Spinal cord (tissue), 10 donors: Measurements from ENCODE around the gene PARP15. TPM values are rescaled to one million over a fixed set of nuclear protein-coding genes. Genes with fewer than 3 reads are reported as not detected.
A peak's percentile ranks its signal among the peaks of the same experiment; 100 is the strongest.

Experiments
- DNase-seq, 6 donors: peaks; one replicate each; pipeline versions ENCODE4 v3.0.0 to v3.0.0-alpha.2; 2013 to 2015; ENCODE audit warnings: low spot score in 6 of 6, low read depth in 4 of 6
- H3K27ac ChIP-seq: one replicate; pipeline ENCODE4 v1.5.1; 2013; ENCODE audit warnings: low read depth, low read length, control low read depth
- H3K27me3 ChIP-seq: one replicate; pipeline ENCODE4 v1.6.1; 2013; ENCODE audit warnings: low read length; ENCODE audit not compliant: control insufficient read depth, insufficient read depth
- H3K36me3 ChIP-seq: one replicate; pipeline ENCODE4 v1.6.1; 2013; ENCODE audit warnings: low read length; ENCODE audit not compliant: control insufficient read depth, insufficient read depth
- H3K4me1 ChIP-seq: one replicate; pipeline ENCODE4 v1.6.1; 2013; ENCODE audit warnings: low read length; ENCODE audit not compliant: control insufficient read depth, insufficient read depth
- H3K4me3 ChIP-seq: one replicate; pipeline ENCODE4 v1.5.1; 2013; ENCODE audit warnings: low read depth, low read length, control low read depth
- H3K9me3 ChIP-seq: one replicate; pipeline ENCODE4 v1.6.1; 2013; ENCODE audit warnings: low read length; ENCODE audit not compliant: control insufficient read depth, insufficient read depth
- WGBS: methylation state at CpG from one replicate; pipeline ENCODE4 v1.1.5; 2013; ENCODE audit warnings: missing lambda C conversion rate; ENCODE audit not compliant: insufficient coverage; 5-methylcytosine and 5-hydroxymethylcytosine counted together
- polyA plus RNA-seq, 2 donors: library from polyadenylated mRNA; unstranded; fragments of 120-200 nt; gene quantifications; one replicate each; pipeline ENCODE4 v1.2.1, GENCODE V29; 2013; ENCODE audit not compliant: insufficient read length in 2 of 2
- total RNA-seq, 2 donors: library from RNA; depleted of rRNA in 1 of 2; stranded (reverse); fragments of 120-200 nt in 1 of 2; fragments of >200 nt in 1 of 2; gene quantifications; one replicate each; pipeline versions ENCODE4 v1.2.3 to v1.2.4, GENCODE V29; 2013 to 2014
- donor health status: healthy.

Gene PARP15
- total and polyA plus RNA-seq, 4 donors: 0.44 to 0.79 (median 0.52) TPM

DNA sequence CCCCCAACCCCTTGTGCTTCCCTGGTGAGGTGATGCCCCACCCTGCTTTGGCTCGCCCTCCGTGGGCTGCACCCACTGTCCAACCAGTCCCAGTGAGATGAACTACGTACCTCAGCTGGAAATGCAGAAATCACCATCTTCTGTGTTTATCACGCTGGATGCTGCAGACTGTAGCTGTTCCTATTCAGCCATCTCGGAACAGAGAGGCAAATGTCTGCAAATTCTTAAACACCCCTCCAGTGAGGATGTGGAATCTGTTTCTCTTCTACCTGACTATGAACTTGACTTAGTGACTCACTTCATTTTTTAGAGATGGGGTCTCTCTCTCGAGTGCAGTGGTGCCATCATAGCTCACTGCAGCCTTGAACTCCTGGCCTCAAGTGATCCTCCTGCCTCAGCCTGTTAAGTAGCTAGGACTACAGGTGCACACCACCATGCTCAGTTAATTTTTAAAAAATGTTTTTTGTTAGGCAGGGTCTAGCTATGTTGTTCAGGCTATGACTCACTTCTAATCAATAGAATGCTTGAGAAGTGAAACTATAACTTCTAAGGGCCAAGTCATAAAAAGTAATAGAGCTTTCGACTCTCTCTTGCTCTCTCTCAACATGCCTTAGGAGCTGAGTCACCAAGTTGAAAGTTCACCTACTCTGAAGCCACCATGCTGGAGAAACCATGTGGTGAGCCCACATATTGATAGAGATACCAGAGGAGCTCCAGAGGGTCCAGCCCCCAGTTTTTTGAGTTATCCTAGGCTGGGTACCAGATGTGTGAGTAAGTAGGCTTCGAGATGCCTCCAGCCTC is 91.7 kb downstream of the PARP15 start:
- DNase-seq: no peak
- Histone ChIP-seq H3K4me3 (no peak overlapping the region), H3K27me3 (no peaks in the 10 kb centered on the region), H3K9me3 (no peaks in the 10 kb centered on the region), H3K36me3 (no peaks in the 10 kb centered on the region), H3K4me1 (no peaks in the 10 kb centered on the region), H3K27ac (no peak overlapping the region)
- WGBS: 92% methylated on average over 6 of the region's 8 CpGs

DNA sequence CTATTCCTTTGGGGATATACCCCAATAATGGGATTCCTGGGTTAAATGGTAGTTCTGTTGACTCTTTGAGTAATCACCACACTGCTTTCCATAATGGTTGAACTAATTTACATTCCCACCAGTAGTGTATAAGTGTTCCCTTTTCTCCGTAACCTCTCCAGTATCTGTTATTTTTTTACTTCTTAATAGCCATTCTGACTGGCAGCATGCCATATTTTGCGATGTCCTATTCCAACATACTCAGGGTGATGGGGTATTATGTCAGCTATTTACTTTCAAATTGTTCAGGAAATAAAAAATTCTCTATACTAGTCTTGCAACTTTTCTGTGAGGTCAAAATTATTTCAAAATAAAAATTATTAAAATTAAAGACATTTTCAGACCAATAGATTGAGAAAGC is 94.1 kb downstream of the PARP15 start:
- no peak overlapping the region for H3K27ac ChIP-seq
- H3K4me1 ChIP-seq: no peaks in the 10 kb centered on the region
- DNase-seq: no peak
- no peaks in the 10 kb centered on the region for H3K9me3 ChIP-seq
- no CpG with 5 or more reads among the region's 2 CpGs for WGBS
- no peaks in the 10 kb centered on the region for H3K27me3 ChIP-seq
- no peak overlapping the region for H3K4me3 ChIP-seq
- no peaks in the 10 kb centered on the region for H3K36me3 ChIP-seq

DNA sequence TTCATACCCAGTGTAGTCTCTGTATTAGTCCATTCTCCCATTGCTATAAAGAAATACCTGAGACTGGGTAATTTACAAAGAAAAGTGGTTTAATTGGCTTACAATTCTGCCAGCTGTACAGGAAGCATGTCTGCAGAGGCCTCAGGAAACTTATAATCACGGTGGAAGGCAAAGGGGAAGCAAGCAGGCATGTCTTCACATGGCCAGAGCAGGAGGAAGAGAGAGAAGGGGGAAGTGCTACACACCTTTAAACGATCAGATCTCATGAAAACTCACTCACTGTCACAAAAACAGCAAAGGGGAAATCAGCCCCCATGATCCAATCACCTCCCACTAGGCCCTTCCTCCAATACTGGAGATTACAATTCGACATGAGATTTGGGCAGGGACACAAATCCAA is 96.9 kb downstream of the PARP15 start:
- Histone ChIP-seq H3K9me3 (no peaks in the 10 kb centered on the region), H3K36me3 (no peaks in the 10 kb centered on the region), H3K27me3 (peaks cover 2% of the 10 kb centered on the region), H3K4me3 (no peak overlapping the region), H3K27ac (no peak overlapping the region), H3K4me1 (peaks cover 4% of the 10 kb centered on the region)
- no peak for DNase-seq
- WGBS: no CpG with 5 or more reads among the region's 3 CpGs

DNA sequence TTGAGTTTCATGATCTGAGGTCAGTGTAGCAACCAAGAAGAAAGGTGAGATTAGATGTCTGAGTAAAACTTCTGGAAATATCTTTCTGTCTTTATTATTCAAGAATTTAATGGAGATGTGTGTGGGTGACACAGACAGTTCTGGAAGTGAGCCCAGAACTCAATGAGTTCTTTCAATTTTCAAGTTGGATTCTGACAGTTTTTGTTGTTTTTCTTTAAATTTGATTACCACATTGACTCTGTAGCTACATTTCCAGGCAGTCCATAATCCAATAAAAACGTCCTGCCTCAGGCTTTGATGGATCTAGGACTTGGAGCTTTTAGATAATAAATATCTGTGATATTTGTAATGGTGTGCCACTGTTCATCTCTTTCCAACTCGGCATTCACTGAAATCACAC is 99.3 kb downstream of the PARP15 start:
- no peak for DNase-seq
- no peak overlapping the region for H3K27ac ChIP-seq
- H3K9me3 ChIP-seq: no peaks in the 10 kb centered on the region
- H3K36me3 ChIP-seq: no peaks in the 10 kb centered on the region
- no peak overlapping the region for H3K4me3 ChIP-seq
- H3K27me3 ChIP-seq: peaks cover 18% of the 10 kb centered on the region
- H3K4me1 ChIP-seq: peaks cover 25% of the 10 kb centered on the region
- no CpG with 5 or more reads among the region's 2 CpGs for WGBS

DNA sequence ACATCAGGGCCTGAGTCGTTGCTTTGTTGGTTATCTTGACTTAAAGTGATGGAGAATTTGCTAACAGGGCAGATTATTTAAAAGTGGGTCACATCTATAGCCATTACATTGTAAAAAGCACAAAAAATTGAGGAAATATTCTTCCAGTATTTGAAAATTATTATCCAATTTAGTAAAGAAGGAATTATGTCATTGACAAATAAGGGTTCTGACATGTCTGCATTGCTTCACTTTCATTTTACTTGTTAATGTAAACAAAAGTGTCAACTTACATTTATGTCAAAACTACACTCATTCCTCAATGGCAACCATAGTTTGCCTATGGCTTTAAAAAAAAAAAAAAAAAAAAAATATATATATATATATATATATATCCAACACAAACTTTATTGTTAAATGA is 99.8 kb downstream of the PARP15 start:
- Histone ChIP-seq H3K9me3 (no peaks in the 10 kb centered on the region), H3K4me1 (peaks cover 26% of the 10 kb centered on the region), H3K27ac (no peak overlapping the region), H3K4me3 (no peak overlapping the region), H3K27me3 (peaks cover 22% of the 10 kb centered on the region), H3K36me3 (no peaks in the 10 kb centered on the region)
- DNase-seq: no peak
- WGBS: no CpG with 5 or more reads among the region's 1 CpG

DNA sequence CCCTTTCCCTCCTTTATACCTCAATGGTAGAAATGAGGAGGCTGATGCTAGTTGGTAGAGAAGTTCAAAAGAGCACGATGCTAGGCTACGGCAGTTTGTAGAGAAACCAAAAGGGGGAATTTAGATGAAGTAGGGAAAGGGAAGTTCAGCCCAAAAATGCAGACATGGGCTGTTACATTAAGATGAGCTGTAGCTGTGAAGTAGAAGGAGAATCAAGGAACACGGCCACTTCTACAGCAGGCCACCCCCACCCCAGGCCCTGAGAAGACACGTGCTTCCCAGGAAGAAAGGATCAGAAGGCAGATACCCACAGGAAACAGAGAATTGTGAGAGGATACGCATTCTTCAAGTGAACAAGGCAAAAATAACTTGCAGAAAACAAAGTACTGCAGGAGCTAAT is 101.1 kb downstream of the PARP15 start:
- no peak for DNase-seq
- Histone ChIP-seq H3K9me3 (no peaks in the 10 kb centered on the region), H3K27ac (no peak overlapping the region)

DNA sequence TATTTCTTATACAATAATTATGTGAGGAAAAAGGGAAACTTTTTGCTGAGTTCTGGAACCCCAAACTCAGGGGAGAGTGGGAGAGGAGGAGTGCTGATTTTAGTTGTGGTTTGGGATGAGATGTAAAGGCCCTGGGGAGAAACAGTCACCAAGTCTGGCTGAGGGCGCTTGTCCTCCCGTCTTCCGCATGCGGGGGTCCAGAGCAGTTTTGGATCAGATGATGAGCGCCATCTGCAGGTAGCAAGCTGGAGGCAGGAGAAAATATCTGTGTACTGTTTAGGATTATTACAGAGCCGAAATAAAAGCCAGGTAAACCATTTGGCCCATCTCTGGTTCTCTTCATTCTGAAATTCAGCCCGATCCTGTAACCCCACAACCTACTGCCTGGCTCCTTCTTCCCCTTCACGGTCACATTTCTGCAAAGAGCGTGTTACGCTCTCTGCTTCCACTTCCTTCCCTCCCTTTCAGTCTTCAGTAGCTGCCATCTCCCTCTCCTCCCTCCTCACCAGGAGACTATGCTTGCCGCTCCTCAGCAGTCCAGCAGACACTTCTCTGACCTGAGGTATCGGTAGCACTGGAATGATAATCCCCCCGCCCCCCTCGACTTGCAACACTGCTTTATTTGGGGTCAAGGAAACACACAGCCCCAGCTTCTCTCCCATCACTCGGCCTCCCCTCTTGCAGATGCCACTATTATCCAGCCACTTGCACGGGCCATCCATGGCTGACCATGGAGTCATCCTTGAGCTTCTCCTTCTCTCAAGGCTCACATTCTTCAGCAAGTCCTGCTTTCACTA is 101.8 kb downstream of the PARP15 start:
- H3K27me3 ChIP-seq: peaks cover 22% of the 10 kb centered on the region
- H3K4me1 ChIP-seq: peaks cover 26% of the 10 kb centered on the region
- no peaks in the 10 kb centered on the region for H3K36me3 ChIP-seq
- peak overlapping the region; percentile 29 for H3K4me3 ChIP-seq
- H3K9me3 ChIP-seq: no peaks in the 10 kb centered on the region
- peak in 4 of 6 donors; percentile 38 to 84 (median 66) for DNase-seq
- peak overlapping the region; percentile 91 for H3K27ac ChIP-seq
- 16% methylated on average over 15 of the region's 16 CpGs for WGBS

More for the DNA sequence above, 101.1 kb downstream of the PARP15 start:
- WGBS: 93% methylated on average over 3 of the region's 5 CpGs
- Histone ChIP-seq H3K4me3 (no peak overlapping the region), H3K4me1 (peaks cover 26% of the 10 kb centered on the region), H3K27me3 (peaks cover 22% of the 10 kb centered on the region), H3K36me3 (no peaks in the 10 kb centered on the region)

DNA sequence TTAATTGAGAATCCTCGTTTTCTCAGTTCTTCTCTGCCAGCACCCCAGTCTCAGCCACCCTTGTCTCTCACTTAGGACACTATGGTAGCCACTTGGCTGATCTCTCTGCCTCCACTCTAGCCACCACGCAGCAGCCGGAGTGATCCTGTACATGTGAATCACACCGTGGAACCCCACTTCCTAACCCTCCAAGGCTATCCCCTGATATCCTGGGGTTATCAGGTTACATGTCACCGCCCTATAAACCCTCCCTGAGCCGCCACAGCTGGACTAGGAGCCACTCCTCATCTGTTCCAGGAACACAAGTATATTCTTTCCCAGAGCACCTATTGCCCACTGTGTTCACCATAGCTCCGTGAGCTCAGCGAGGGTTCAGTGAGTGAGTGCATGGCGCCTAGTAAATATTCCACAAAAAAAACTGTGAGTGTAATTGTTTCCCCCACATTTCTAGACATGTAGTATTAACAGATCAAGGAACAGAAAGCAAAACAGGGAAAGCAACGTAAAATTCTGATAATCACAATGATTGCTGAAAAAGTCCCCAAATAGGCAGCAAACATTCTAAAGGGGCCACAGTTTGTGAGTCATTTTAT is 102.5 kb downstream of the PARP15 start:
- Histone ChIP-seq H3K27ac (peak overlapping the region; percentile 91), H3K36me3 (no peaks in the 10 kb centered on the region)
- 48% methylated on average over 7 of the region's 10 CpGs for WGBS

DNA sequence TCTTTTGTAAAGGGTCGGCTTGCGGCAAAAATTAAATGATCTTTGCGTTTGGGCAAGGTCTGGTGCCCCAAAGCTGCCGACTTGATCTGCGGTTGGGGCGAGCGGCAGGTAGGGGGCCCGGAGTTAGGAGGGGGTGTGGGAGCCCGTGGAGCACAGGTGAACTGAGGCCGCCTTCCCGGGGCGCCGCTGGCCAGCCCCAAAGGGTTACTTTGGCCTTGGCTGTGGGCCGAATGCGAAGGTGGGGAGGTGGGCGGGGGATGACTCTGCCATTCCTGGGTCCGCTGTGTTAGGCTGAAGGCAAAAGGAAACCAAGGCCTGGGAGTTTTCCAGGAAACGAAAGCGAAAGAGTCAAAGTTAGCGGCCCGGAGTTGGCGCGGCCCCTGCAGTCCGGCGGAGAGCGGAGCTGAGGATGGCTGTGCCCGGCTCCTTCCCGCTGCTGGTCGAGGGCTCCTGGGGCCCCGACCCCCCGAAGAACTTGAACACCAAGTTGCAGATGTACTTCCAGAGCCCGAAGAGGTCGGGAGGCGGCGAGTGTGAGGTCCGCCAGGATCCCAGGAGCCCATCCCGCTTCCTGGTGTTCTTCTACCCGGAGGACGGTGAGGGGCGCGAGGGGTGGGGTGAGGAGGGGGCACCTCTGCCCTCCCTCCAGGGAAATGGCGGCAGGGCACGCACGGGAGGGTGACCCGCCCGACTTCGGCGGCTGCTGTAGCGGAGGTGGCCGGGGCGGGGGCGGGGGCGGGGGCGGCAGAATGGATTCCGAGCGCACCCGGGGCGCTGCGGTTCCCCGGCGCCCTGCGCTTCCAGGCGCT is 103.2 kb downstream of the PARP15 start, which contains the start of gene PARP14:
Gene PARP14 (plus strand): TSS at position 365 of the 809 bp plus-strand sequence. CDS start 45 bp downstream, at position 410.
- DNase-seq: peak in 3 of 6 donors; percentile 46 to 83 (median 62)
- Histone ChIP-seq H3K4me1 (peaks cover 26% of the 10 kb centered on the region), H3K27me3 (peaks cover 22% of the 10 kb centered on the region), H3K36me3 (no peaks in the 10 kb centered on the region), H3K27ac (peak within 1 kb of the TSS; percentile 91), H3K4me3 (peak within 1 kb of the TSS; percentile 83), H3K9me3 (no peaks in the 10 kb centered on the region)
- 2% methylated on average over 56 of the region's 63 CpGs for WGBS

More for the DNA sequence above, 102.5 kb downstream of the PARP15 start:
- H3K9me3 ChIP-seq: no peaks in the 10 kb centered on the region
- H3K4me1 ChIP-seq: peaks cover 26% of the 10 kb centered on the region
- peak in 1 of 6 donors; percentile 14 for DNase-seq
- peaks cover 22% of the 10 kb centered on the region for H3K27me3 ChIP-seq
- H3K4me3 ChIP-seq: peak overlapping the region; percentile 83
